ENCODE results near the gene RAB24.

RAB24 gene

GRCh38 chr5:177313561-177314259 lies 10.2 kb upstream of the RAB24 start:
- peak overlapping the region; percentile 77 for H3K9ac ChIP-seq (ENCODE audit: low read depth, low read length)
- peaks cover 31% of the 10 kb centered on the region for H4K20me1 ChIP-seq (ENCODE audit: insufficient read depth, low read length)
- peak overlapping the region; percentile 41; the same call in 1 of the 2 replicates for H3K27ac ChIP-seq (ENCODE audit: low read length)
- peaks cover 32% of the 10 kb centered on the region for H3K36me3 ChIP-seq (ENCODE audit: insufficient read depth, low read length)
- peaks cover 46% of the 10 kb centered on the region for H3K4me1 ChIP-seq (ENCODE audit: insufficient read depth, low read length)
- peak overlapping the region; percentile 85 for H3K4me2 ChIP-seq (ENCODE audit: insufficient read depth, low read length)
- H3K27me3 ChIP-seq (ENCODE audit: insufficient read depth, low read length, poor library complexity): no peaks in the 10 kb centered on the region
- no peaks in the 10 kb centered on the region for H3K9me3 ChIP-seq (ENCODE audit: insufficient read depth, low read length, severe bottlenecking)
- DNase-seq (no peak), ATAC-seq (ENCODE audit: insufficient read depth, low read depth) (no peak)
- no peak for TF ChIP-seq CTCF (IDR thresholded peaks at IDR 0.05; ENCODE audit: borderline replicate concordance, extremely low read depth, low read length, poor library complexity, severe bottlenecking)
- TF ChIP-seq EZH2 (IDR thresholded peaks at IDR 0.05; ENCODE audit: borderline replicate concordance, low read depth, low read length, severe bottlenecking): no peak
- peaks cover 44% of the 10 kb centered on the region for H3K79me2 ChIP-seq (ENCODE audit: insufficient read depth, low read length)
- H2AFZ ChIP-seq (ENCODE audit: low read depth, low read length): no peak overlapping the region
- H3K4me3 ChIP-seq (ENCODE audit: low read depth in 1 of 2, low read length in 2 of 2): peak overlapping the region in 1 of 2 experiments; percentile 65; a peak in 2 of 4 replicates

GRCh38 chr5:177312649-177313181 lies 9.2 kb upstream of the RAB24 start:
- Histone ChIP-seq H3K4me2 (ENCODE audit: insufficient read depth, low read length) (peak overlapping the region; percentile 85), H3K9ac (ENCODE audit: low read depth, low read length) (peak overlapping the region; percentile 77), H3K27ac (ENCODE audit: low read length) (peak overlapping the region; percentile 94), H4K20me1 (ENCODE audit: insufficient read depth, low read length) (peaks cover 35% of the 10 kb centered on the region), H3K36me3 (ENCODE audit: insufficient read depth, low read length) (peaks cover 40% of the 10 kb centered on the region), H3K9me3 (ENCODE audit: insufficient read depth, low read length, severe bottlenecking) (no peaks in the 10 kb centered on the region), H3K4me1 (ENCODE audit: insufficient read depth, low read length) (peaks cover 46% of the 10 kb centered on the region), H3K79me2 (ENCODE audit: insufficient read depth, low read length) (peaks cover 52% of the 10 kb centered on the region), H2AFZ (ENCODE audit: low read depth, low read length) (peak overlapping the region; percentile 69), H3K27me3 (ENCODE audit: insufficient read depth, low read length, poor library complexity) (no peaks in the 10 kb centered on the region), H3K4me3 (ENCODE audit: low read depth in 1 of 2, low read length in 2 of 2) (peak overlapping the region; percentile 23 to 65; a peak in 3 of 4 replicates)
- TF ChIP-seq CTCF (IDR thresholded peaks at IDR 0.05; ENCODE audit: borderline replicate concordance, extremely low read depth, low read length, poor library complexity, severe bottlenecking) (peak; percentile 53), EZH2 (IDR thresholded peaks at IDR 0.05; ENCODE audit: borderline replicate concordance, low read depth, low read length, severe bottlenecking) (no peak)
- ATAC-seq (ENCODE audit: insufficient read depth, low read depth) (peak; percentile 43), DNase-seq (peak; percentile 74)

- no peaks in the 10 kb centered on the region for H3K9me3 ChIP-seq (ENCODE audit: insufficient read depth, low read length, severe bottlenecking)
- DNase-seq (peak; percentile 99), ATAC-seq (ENCODE audit: insufficient read depth, low read depth) (peak; percentile 78)
- H3K4me2 ChIP-seq (ENCODE audit: insufficient read depth, low read length): peak within 1 kb of the TSS; percentile 85
- peak within 1 kb of the TSS; percentile 94 for H3K27ac ChIP-seq (ENCODE audit: low read length)
- TF ChIP-seq CTCF (IDR thresholded peaks at IDR 0.05; ENCODE audit: borderline replicate concordance, extremely low read depth, low read length, poor library complexity, severe bottlenecking): no peak
- TF ChIP-seq EZH2 (IDR thresholded peaks at IDR 0.05; ENCODE audit: borderline replicate concordance, low read depth, low read length, severe bottlenecking): no peak
- peaks cover 31% of the 10 kb centered on the region for H4K20me1 ChIP-seq (ENCODE audit: insufficient read depth, low read length)
- H3K79me2 ChIP-seq (ENCODE audit: insufficient read depth, low read length): peaks cover 56% of the 10 kb centered on the region
- H3K4me3 ChIP-seq (ENCODE audit: low read depth in 1 of 2, low read length in 2 of 2): peak within 1 kb of the TSS; percentile 79
- peaks cover 52% of the 10 kb centered on the region for H3K4me1 ChIP-seq (ENCODE audit: insufficient read depth, low read length)
- H3K9ac ChIP-seq (ENCODE audit: low read depth, low read length): peak within 1 kb of the TSS; percentile 77
- peak within 1 kb of the TSS; percentile 73 for H2AFZ ChIP-seq (ENCODE audit: low read depth, low read length)
- no peaks in the 10 kb centered on the region for H3K27me3 ChIP-seq (ENCODE audit: insufficient read depth, low read length, poor library complexity)
- H3K36me3 ChIP-seq (ENCODE audit: insufficient read depth, low read length): peaks cover 43% of the 10 kb centered on the region
These were observed 8.5 kb upstream of the RAB24 start, which contains the start of gene MXD3 for GRCh38 chr5:177311723-177312648. Gene MXD3 (minus strand): TSS chr5:177311898. CDS start chr5:177311830, 68 bp downstream.

All from DND-41 (cell line).